HepG2 (cell line): ENCODE data around the gene ACSL5.

Experiments
- ELF4 ChIP-seq: sonication (generic); formaldehyde crosslinking; IDR thresholded peaks from 2 replicates; pipeline ENCODE4 v1.5.0; 2020; ENCODE audit warnings: missing genetic modification reagents, mild to moderate bottlenecking, moderate library complexity, borderline replicate concordance
- ETV6 ChIP-seq: sonication (generic); formaldehyde crosslinking; conservative IDR thresholded peaks from 2 replicates; pipeline ENCODE4 v1.4.0; 2020; ENCODE audit warnings: missing genetic modification reagents
- JARID2 ChIP-seq: sonication (generic); formaldehyde crosslinking; IDR thresholded peaks from 2 replicates; pipeline ENCODE4 v1.8.1; 2023; ENCODE audit warnings: missing genetic modification reagents, inconsistent platforms; ENCODE audit not compliant: insufficient replicate concordance
- MLLT10 ChIP-seq: sonication (generic); formaldehyde crosslinking; IDR thresholded peaks from 2 replicates; pipeline ENCODE4 v1.4.0; 2020; ENCODE audit warnings: missing genetic modification reagents
- SALL2 ChIP-seq: sonication (generic); formaldehyde crosslinking; IDR thresholded peaks from 2 replicates; pipeline ENCODE4 v1.8.1; 2023; ENCODE audit warnings: mild to moderate bottlenecking, missing genetic modification reagents, inconsistent platforms
- SP4 ChIP-seq: sonication (generic); formaldehyde crosslinking; IDR thresholded peaks from 2 replicates; pipeline ENCODE4 v1.8.1; 2023; ENCODE audit warnings: mild to moderate bottlenecking, missing genetic modification reagents
- TAF1 ChIP-seq: sonication (generic); formaldehyde crosslinking; IDR thresholded peaks from 2 replicates; pipeline ENCODE4 v1.4.0; 2020; ENCODE audit warnings: missing genetic modification reagents
- TEAD2 ChIP-seq: sonication (generic); formaldehyde crosslinking; IDR thresholded peaks from 2 replicates; pipeline ENCODE4 v1.9.0; 2021; ENCODE audit warnings: missing genetic modification reagents
- ZNF143 ChIP-seq: sonication (generic); formaldehyde crosslinking; IDR thresholded peaks from 2 replicates; pipeline ENCODE4 v1.4.0; 2020; ENCODE audit warnings: missing genetic modification reagents
- ZNF772 ChIP-seq: sonication (generic); formaldehyde crosslinking; IDR thresholded peaks from 2 replicates; pipeline ENCODE4 v1.5.0; 2020; ENCODE audit warnings: mild to moderate bottlenecking, missing genetic modification reagents
- TF ChIP-seq, protein P1 (sequence below): IDR thresholded peaks from 2 replicates; pipeline ENCODE4 v1.6.1; 2016; ENCODE audit warnings: low read depth, control low read depth
- TF ChIP-seq, protein P2 (sequence below): sonication (generic); formaldehyde crosslinking; IDR thresholded peaks from 2 replicates; pipeline ENCODE4 v1.4.0; 2020; ENCODE audit warnings: missing genetic modification reagents
- TF ChIP-seq, protein P3 (sequence below): sonication (generic); formaldehyde crosslinking; IDR thresholded peaks from 2 replicates; pipeline ENCODE4 v1.5.1; 2020; ENCODE audit warnings: missing genetic modification reagents, mild to moderate bottlenecking, borderline replicate concordance

DNA sequence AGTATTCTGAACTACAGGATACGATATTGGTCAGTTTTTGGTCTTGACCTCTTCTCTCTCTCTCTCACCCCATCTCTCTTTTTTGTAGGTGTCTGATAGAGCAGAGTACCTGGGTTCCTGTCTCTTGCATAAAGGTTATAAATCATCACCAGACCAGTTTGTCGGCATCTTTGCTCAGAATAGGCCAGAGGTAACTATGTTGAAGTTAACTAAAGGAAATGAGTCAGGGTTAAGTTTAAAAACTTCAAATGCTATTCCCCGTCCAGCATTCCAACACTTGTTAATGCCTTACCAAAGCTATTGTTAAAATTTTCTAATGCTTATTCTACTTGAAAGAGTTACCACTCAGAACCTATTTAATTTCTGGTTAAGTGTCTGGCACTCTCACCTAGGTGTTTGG, 30.7 kb downstream of the ACSL5 start:
- TF ChIP-seq SP4 (no peak), SALL2 (no peak), ELF4 (CRISPR knock-in tag) (no peak), ZNF143 (CRISPR knock-in tag) (no peak), ZNF772 (CRISPR knock-in tag) (no peak), TEAD2 (CRISPR knock-in tag) (no peak), ETV6 (CRISPR knock-in tag) (no peak), MLLT10 (CRISPR knock-in tag) (no peak), JARID2 (CRISPR knock-in tag) (no peak), TAF1 (CRISPR knock-in tag) (no peak)
- TF ChIP-seq, protein P1, sequence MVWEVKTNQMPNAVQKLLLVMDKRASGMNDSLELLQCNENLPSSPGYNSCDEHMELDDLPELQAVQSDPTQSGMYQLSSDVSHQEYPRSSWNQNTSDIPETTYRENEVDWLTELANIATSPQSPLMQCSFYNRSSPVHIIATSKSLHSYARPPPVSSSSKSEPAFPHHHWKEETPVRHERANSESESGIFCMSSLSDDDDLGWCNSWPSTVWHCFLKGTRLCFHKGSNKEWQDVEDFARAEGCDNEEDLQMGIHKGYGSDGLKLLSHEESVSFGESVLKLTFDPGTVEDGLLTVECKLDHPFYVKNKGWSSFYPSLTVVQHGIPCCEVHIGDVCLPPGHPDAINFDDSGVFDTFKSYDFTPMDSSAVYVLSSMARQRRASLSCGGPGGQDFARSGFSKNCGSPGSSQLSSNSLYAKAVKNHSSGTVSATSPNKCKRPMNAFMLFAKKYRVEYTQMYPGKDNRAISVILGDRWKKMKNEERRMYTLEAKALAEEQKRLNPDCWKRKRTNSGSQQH (CRISPR knock-in tag), result no peak
- TF ChIP-seq, protein P2, sequence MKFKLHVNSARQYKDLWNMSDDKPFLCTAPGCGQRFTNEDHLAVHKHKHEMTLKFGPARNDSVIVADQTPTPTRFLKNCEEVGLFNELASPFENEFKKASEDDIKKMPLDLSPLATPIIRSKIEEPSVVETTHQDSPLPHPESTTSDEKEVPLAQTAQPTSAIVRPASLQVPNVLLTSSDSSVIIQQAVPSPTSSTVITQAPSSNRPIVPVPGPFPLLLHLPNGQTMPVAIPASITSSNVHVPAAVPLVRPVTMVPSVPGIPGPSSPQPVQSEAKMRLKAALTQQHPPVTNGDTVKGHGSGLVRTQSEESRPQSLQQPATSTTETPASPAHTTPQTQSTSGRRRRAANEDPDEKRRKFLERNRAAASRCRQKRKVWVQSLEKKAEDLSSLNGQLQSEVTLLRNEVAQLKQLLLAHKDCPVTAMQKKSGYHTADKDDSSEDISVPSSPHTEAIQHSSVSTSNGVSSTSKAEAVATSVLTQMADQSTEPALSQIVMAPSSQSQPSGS (CRISPR knock-in tag), result no peak
- TF ChIP-seq, protein P3, sequence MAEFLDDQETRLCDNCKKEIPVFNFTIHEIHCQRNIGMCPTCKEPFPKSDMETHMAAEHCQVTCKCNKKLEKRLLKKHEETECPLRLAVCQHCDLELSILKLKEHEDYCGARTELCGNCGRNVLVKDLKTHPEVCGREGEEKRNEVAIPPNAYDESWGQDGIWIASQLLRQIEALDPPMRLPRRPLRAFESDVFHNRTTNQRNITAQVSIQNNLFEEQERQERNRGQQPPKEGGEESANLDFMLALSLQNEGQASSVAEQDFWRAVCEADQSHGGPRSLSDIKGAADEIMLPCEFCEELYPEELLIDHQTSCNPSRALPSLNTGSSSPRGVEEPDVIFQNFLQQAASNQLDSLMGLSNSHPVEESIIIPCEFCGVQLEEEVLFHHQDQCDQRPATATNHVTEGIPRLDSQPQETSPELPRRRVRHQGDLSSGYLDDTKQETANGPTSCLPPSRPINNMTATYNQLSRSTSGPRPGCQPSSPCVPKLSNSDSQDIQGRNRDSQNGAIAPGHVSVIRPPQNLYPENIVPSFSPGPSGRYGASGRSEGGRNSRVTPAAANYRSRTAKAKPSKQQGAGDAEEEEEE (CRISPR knock-in tag), result no peak
